HG03575 (cell line): Measurements from ENCODE around the gene E2F8.

Experiments used
- ATAC-seq: cut with Tn5 transposase; IDR thresholded peaks from one replicate; pipeline ENCODE4 v1.9.1; 2021; ENCODE audit not compliant: unreplicated experiment, insufficient number of reproducible peaks, low FRiP score; ENCODE audit errors: extremely low read depth

The E2F8 gene

GRCh38 chr11:19196432-19196831 is 44.3 kb downstream of the E2F8 start:
- no peak for ATAC-seq

GRCh38 chr11:19194620-19195308 is 46.0 kb downstream of the E2F8 start:
- ATAC-seq = no peak

GRCh38 chr11:19193916-19194315 is 46.8 kb downstream of the E2F8 start:
- no peak for ATAC-seq

- no peak for ATAC-seq
Measured at GRCh38 chr11:19191530-19192169, 49.1 kb downstream of the E2F8 start.

DNA sequence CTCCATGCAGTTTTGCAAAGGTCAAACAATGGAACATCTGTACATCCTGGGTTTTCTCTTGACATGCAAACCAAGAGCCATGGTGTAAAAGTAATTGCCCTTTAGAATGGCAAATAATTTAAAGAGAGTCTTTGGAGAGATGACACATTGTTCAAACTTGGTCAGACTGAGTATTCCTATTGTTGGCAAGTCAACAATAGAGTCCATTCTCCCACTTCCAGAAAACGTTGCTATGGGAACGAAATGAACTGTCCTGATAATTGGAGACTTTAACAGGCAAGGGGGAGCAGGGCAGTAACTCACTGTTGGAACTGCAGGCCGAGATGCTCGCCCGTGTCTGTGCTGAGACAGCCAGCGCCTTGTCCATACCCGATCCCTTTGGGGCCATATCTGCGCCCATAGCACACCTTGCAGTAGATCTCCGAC is 52.9 kb downstream of the E2F8 start:
- no peak for ATAC-seq

DNA sequence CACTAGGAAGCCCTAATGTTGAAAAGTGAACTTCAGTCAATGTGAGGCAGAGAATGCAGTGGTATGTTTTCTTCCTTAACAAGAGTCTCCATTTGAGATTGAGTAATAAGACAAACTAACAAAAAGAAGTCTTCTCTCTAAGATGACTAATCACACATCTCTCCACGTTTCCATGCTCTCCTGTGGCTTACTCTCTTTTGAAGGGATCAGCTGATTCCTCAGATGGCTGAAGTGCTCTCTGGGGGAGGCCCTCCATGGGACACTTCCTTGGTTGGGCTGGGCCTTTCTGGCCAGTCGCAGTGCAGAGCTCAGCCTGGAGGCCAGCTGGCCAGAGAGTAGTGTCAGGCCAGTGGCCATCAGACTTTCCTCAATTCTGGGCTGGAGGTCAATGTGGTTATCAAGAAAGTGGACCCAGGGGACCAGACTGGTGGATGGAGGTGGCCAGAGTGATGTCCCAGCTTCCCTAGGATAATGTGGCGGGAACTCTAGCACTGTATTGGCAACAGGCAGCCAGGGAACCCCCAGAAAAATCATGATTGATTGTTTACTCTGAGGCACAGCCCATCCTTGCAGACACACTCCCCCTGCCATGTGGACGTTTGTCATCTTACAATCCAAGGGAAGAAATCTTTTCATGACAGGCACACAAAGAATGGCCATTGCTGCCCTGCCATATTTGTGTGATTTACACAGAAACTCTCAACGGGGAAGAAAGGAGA is 53.5 kb downstream of the E2F8 start:
- no peak for ATAC-seq

- no peak for ATAC-seq
Measured at GRCh38 chr11:19185516-19186052, 55.2 kb downstream of the E2F8 start.

GRCh38 chr11:19185036-19185435 is 55.7 kb downstream of the E2F8 start:
- no peak for ATAC-seq

- ATAC-seq = no peak
Measured at GRCh38 chr11:19183646-19184045, 57.1 kb downstream of the E2F8 start.

DNA sequence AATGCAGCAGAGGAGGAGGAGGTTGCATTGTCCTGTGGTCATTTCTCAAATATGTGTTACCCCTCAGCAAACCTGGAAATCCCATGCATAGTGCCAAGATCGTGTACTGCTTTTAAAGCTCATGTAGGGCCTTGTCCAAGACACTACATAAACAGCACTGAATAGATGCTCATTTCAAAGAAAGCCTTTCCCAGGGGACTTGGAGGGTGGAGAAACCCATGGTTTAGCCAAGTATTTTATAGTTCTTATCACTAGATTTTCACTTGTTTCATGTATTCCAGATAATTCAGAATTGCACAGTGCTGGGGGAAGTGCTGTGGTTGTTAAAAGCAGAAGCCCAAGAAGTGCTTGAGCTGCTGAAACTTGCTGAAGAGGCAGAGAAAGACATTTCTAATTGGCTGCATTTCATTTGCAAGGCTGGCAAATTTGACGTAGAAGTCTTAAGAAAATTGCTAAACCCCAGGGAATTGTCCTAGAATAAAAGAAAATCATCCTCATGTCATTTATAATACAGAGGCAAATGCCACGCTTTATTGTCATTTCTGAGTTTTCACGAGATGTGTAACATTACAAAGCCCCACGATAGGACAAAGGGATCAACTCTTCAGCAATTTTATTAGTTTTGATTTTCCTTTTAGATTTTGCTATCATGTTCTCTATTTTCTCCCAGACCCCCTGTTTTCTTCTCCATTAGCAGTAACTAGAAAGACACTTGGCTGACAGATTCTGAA is 59.0 kb downstream of the E2F8 start:
- no peak for ATAC-seq

GRCh38 chr11:19176629-19177186 is 64.0 kb downstream of the E2F8 start:
- ATAC-seq = no peak
